B cell (primary cell): ENCODE measurements around the gene SPATA7. TPM values are rescaled to one million over a fixed set of nuclear protein-coding genes. Genes with fewer than 3 reads are reported as not detected.

Experiments
- ATAC-seq: fragments of 200-7000 bp; cut with Tn5 transposase; one replicate; pipeline ENCODE4 v1.10.0; 2021; ENCODE audit warnings: low read depth, mild to moderate bottlenecking, moderate number of reproducible peaks, moderate library complexity
- CTCF ChIA-PET: fragments of 350-600 bp; sonication (Branson Sonifier 250); formaldehyde crosslinking; loops from one replicate; lab custom pipeline; 2021; ENCODE audit warnings: antibody characterized with exemption, inconsistent platforms; lab: Charles Lee
- POLR2A ChIA-PET: fragments of 350-600 bp; sonication (Branson Sonifier 250); formaldehyde crosslinking; loops from one replicate; lab custom pipeline; 2021; ENCODE audit warnings: antibody characterized with exemption; lab: Charles Lee
- DNase-seq: peaks from one replicate; pipeline ENCODE4 v3.0.0; 2013
- H2AFZ ChIP-seq: 2 replicates; pipeline ENCODE4 v1.6.1; 2012; ENCODE audit warnings: mild to moderate bottlenecking, low read depth, low read length; ENCODE audit not compliant: insufficient read depth, poor library complexity, severe bottlenecking
- H3K27ac ChIP-seq, 2 donors: 1 replicate in 1 of 2; 2 replicates in 1 of 2; pipeline ENCODE4 v1.5.1; 2012 to 2013; ENCODE audit warnings: low read length in 2 of 2, mild to moderate bottlenecking in 2 of 2, moderate library complexity in 1 of 2
- H3K27me3 ChIP-seq, 4 experiments: fragments of 200-600 bp in 1 of 4; sonication (generic) in 1 of 4; replicated peaks in 1 of 4; 1 replicate in 2 of 4; 2 replicates in 2 of 4; pipeline versions ENCODE4 v1.6.1 to v1.7.0; 2013 to 2016; ENCODE audit warnings: low read length in 3 of 4, mild to moderate bottlenecking in 2 of 4, mixed read lengths in 1 of 4, moderate library complexity in 1 of 4; ENCODE audit not compliant: insufficient read depth in 4 of 4, control insufficient read depth in 3 of 4; ENCODE audit errors: control extremely low read depth in 1 of 4
- H3K36me3 ChIP-seq, 2 experiments: replicated peaks in 1 of 2; 1 replicate in 1 of 2; 2 replicates in 1 of 2; pipeline versions ENCODE4 v1.6.1 to v1.7.1; 2013; ENCODE audit warnings: low read length in 1 of 2; ENCODE audit not compliant: insufficient read depth in 2 of 2, control insufficient read depth in 1 of 2; ENCODE audit errors: control extremely low read depth in 1 of 2, extremely low read depth in 1 of 2
- H3K4me1 ChIP-seq, 2 donors: fragments of 200-600 bp in 1 of 2; sonication (generic) in 1 of 2; 1 replicate in 1 of 2; 2 replicates in 1 of 2; pipeline versions ENCODE4 v1.5.1 to v1.6.1; 2013 to 2017; ENCODE audit warnings: low read length in 2 of 2; ENCODE audit not compliant: control insufficient read depth in 2 of 2, insufficient read depth in 2 of 2
- H3K4me2 ChIP-seq: replicated peaks from 2 replicates; pipeline ENCODE3; 2012; ENCODE audit warnings: mild to moderate bottlenecking, low read depth, low read length; ENCODE audit not compliant: poor library complexity, severe bottlenecking
- H3K4me3 ChIP-seq, 5 experiments: fragments of 200-600 bp in 1 of 5; sonication (generic) in 1 of 5; 1 replicate in 3 of 5; 2 replicates in 2 of 5; pipeline versions ENCODE4 v1.5.1 to v1.7.0; 2011 to 2016; ENCODE audit warnings: low read length in 4 of 5, mild to moderate bottlenecking in 4 of 5, low read depth in 2 of 5, control low read depth in 1 of 5, moderate library complexity in 1 of 5; ENCODE audit not compliant: insufficient read depth in 1 of 5; ENCODE audit errors: control extremely low read depth in 1 of 5, extremely low read depth in 1 of 5
- H3K79me2 ChIP-seq: fragments of 200-600 bp; sonication (generic); one replicate; pipeline ENCODE4 v1.6.0; 2016; ENCODE audit warnings: low read length; ENCODE audit not compliant: control insufficient read depth, insufficient read depth
- H3K9ac ChIP-seq: fragments of 200-600 bp; sonication (generic); 2 replicates; pipeline ENCODE4 v1.6.1; 2017; ENCODE audit warnings: mild to moderate bottlenecking, low read length, moderate library complexity
- H3K9me3 ChIP-seq, 3 donors: one replicate each; pipeline versions ENCODE4 v1.6.1 to v1.7.1; 2013; ENCODE audit warnings: low read length in 2 of 3; ENCODE audit not compliant: control insufficient read depth in 2 of 3, insufficient read depth in 1 of 3; ENCODE audit errors: control extremely low read depth in 1 of 3
- H4K20me1 ChIP-seq: 2 replicates; pipeline ENCODE4 v1.6.0; 2012; ENCODE audit warnings: mild to moderate bottlenecking, low read length; ENCODE audit not compliant: insufficient read depth, control insufficient read depth, poor library complexity, severe bottlenecking
- H3K27ac Mint-ChIP-seq: one replicate; pipeline ENCODE4 v1.8.0; 2021; ENCODE audit warnings: mixed read lengths
- H3K27me3 Mint-ChIP-seq: one replicate; pipeline ENCODE4 v1.8.0; 2021; ENCODE audit warnings: mixed read lengths
- H3K4me1 Mint-ChIP-seq: one replicate; pipeline ENCODE4 v1.8.0; 2021; ENCODE audit warnings: mixed read lengths
- H3K4me3 Mint-ChIP-seq: one replicate; pipeline ENCODE4 v1.8.0; 2021; ENCODE audit warnings: mixed read lengths
- H3K9me3 Mint-ChIP-seq: one replicate; pipeline ENCODE4 v1.8.0; 2022; ENCODE audit warnings: mixed read lengths; ENCODE audit not compliant: insufficient read depth
- EZH2 ChIP-seq: IDR thresholded peaks from 2 replicates; pipeline ENCODE4 v1.6.1; 2012; ENCODE audit warnings: borderline replicate concordance, low read depth, mild to moderate bottlenecking, moderate library complexity, low read length; ENCODE audit not compliant: insufficient read depth, poor library complexity, severe bottlenecking
- WGBS: methylation state at CpG from one replicate; pipeline ENCODE4 v1.1.5; 2013; ENCODE audit warnings: missing lambda C conversion rate; ENCODE audit not compliant: insufficient coverage; 5-methylcytosine and 5-hydroxymethylcytosine counted together
- intact Hi-C: fragments of 100-400 bp; cut with micrococcal nuclease; formaldehyde crosslinking; loops from one replicate; pipeline ENCODE4 v1.10.0; 2022
- polyA plus RNA-seq: library from polyadenylated mRNA; depleted of rRNA; stranded (reverse); fragments of >200 nt; gene quantifications from 2 replicates; pipeline ENCODE4 v1.2.3, GENCODE V29; 2012
- total RNA-seq, 2 donors: library from RNA; stranded (reverse); fragments of 120-200 nt in 1 of 2; gene quantifications; 1 replicate in 1 of 2; 2 replicates in 1 of 2; pipeline versions ENCODE4 v1.2.3 to v1.2.4, GENCODE V29; 2013 to 2022
- TF ChIP-seq, protein P1 (sequence below): fragments of 200-600 bp; IDR thresholded peaks from one replicate; pipeline ENCODE4 v1.8.0; 2022; ENCODE audit warnings: antibody characterized with exemption, mild to moderate bottlenecking

Gene SPATA7
- total and polyA plus RNA-seq, 2 donors (not counting 1 experiment from before 2014, with no cell fraction given), result 0.86 to 3.2 TPM

DNA sequence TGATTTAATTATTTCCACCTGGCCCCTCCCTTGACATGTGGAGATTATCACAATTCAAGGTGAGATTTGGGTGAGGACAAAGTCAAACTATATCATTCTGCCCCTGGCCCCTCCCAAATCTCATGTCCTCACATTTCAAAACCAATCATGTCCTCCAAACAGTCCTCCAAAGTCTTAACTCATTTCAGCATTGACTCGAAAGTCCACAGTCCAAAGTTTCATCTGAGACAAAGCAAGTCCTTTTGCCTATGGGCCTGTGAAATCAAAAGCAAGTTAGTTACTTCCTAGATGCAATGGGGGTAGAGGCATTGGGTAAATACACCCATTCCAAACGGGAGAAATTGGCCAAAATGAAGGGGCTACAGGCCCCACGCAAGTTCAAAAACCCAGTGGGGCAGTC, 31.1 kb upstream of the SPATA7 start:
- intact Hi-C loops, result no loop called here

DNA sequence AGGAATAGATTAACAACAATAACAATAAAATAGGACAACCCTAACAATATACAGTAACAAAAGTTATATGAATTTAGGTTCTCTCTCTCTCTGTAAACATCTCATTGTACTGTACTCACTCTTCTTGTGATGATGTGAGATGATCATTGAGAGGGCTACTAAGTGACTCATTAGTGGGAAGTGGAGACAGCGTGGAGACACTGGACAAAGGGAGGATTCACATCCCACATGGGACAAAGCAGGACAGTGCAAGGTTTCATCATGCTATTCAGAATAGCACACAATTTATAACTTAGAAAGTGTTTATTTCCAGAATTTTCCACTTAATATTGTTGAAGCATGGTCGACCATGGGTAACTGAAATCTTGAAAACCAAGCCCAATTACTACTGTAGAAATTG, 26.0 kb upstream of the SPATA7 start:
- no peak for ATAC-seq
- H2AFZ ChIP-seq, result no peak overlapping the region
- H3K27me3 ChIP-seq, result peaks cover 0 to 3% (median 0%) of the 10 kb centered on the region in 4 experiments
- no peak overlapping the region for H3K4me3 Mint-ChIP-seq
- H3K4me1 ChIP-seq, result no peaks in the 10 kb centered on the region
- H3K4me3 ChIP-seq, result no peak overlapping the region
- H3K79me2 ChIP-seq, result no peaks in the 10 kb centered on the region
- no peaks in the 10 kb centered on the region for H3K36me3 ChIP-seq
- CTCF ChIA-PET, result no interaction called here
- no peak for TF ChIP-seq EZH2
- TF ChIP-seq, protein P1, sequence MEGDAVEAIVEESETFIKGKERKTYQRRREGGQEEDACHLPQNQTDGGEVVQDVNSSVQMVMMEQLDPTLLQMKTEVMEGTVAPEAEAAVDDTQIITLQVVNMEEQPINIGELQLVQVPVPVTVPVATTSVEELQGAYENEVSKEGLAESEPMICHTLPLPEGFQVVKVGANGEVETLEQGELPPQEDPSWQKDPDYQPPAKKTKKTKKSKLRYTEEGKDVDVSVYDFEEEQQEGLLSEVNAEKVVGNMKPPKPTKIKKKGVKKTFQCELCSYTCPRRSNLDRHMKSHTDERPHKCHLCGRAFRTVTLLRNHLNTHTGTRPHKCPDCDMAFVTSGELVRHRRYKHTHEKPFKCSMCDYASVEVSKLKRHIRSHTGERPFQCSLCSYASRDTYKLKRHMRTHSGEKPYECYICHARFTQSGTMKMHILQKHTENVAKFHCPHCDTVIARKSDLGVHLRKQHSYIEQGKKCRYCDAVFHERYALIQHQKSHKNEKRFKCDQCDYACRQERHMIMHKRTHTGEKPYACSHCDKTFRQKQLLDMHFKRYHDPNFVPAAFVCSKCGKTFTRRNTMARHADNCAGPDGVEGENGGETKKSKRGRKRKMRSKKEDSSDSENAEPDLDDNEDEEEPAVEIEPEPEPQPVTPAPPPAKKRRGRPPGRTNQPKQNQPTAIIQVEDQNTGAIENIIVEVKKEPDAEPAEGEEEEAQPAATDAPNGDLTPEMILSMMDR, result no peak
- H3K4me1 Mint-ChIP-seq, result no peaks in the 10 kb centered on the region
- H4K20me1 ChIP-seq, result no peaks in the 10 kb centered on the region
- no peak overlapping the region for H3K27ac ChIP-seq
- WGBS, result no CpG with 5 or more reads among the region's 2 CpGs
- no peak for DNase-seq
- no peak overlapping the region for H3K9ac ChIP-seq
- peaks cover 3% of the 10 kb centered on the region for H3K9me3 Mint-ChIP-seq
- peaks cover 0 to 9% (median 0%) of the 10 kb centered on the region in 3 donors for H3K9me3 ChIP-seq
- H3K27me3 Mint-ChIP-seq, result peaks cover 29% of the 10 kb centered on the region
- POLR2A ChIA-PET, result no interaction called here
- H3K27ac Mint-ChIP-seq, result no peak overlapping the region
- H3K4me2 ChIP-seq, result no peak overlapping the region
- intact Hi-C loops, result no loop called here

More for the DNA sequence above, 31.1 kb upstream of the SPATA7 start:
- Histone ChIP-seq H4K20me1 (no peaks in the 10 kb centered on the region), H2AFZ (no peak overlapping the region), H3K9me3 (peaks cover 0 to 3% (median 0%) of the 10 kb centered on the region in 3 donors), H3K36me3 (no peaks in the 10 kb centered on the region), H3K27ac (no peak overlapping the region), H3K27me3 (peaks cover 0 to 3% (median 0%) of the 10 kb centered on the region in 4 experiments), H3K4me1 (no peaks in the 10 kb centered on the region), H3K79me2 (no peaks in the 10 kb centered on the region), H3K4me3 (no peak overlapping the region), H3K9ac (no peak overlapping the region), H3K4me2 (no peak overlapping the region)
- Mint-ChIP-seq H3K27me3 (peaks cover 12% of the 10 kb centered on the region), H3K9me3 (no peaks in the 10 kb centered on the region), H3K27ac (no peak overlapping the region), H3K4me3 (no peak overlapping the region), H3K4me1 (no peaks in the 10 kb centered on the region)
- WGBS, result 90% methylated on average over 2 of the region's 3 CpGs
- DNase-seq, result no peak
- ChIA-PET CTCF (no interaction called here), POLR2A (no interaction called here)
- TF ChIP-seq, protein P1, result no peak
- no peak for TF ChIP-seq EZH2
- no peak for ATAC-seq
